22Rv1 (cell line): ENCODE measurements around the gene UMODL1.

Experiments
- H3K27ac ChIP-seq: fragments of 450-650 bp; 2 replicates; pipeline ENCODE4 v1.5.1; 2017
- CTCF ChIP-seq: fragments of 450-650 bp; IDR thresholded peaks from 2 replicates; pipeline ENCODE4 v1.5.1; 2017; ENCODE audit warnings: mild to moderate bottlenecking
- ZFX ChIP-seq: fragments of 450-650 bp; IDR thresholded peaks from 2 replicates; pipeline ENCODE4 v1.6.1; 2017; ENCODE audit warnings: antibody characterized with exemption, borderline replicate concordance

Gene UMODL1

GRCh38 chr21:42191064-42191463, 119.9 kb downstream of the UMODL1 start:
- no peak for TF ChIP-seq ZFX
- TF ChIP-seq CTCF: no peak
- H3K27ac ChIP-seq: no peak overlapping the region

GRCh38 chr21:42191696-42192595, 120.8 kb downstream of the UMODL1 start:
- no peak for TF ChIP-seq CTCF
- TF ChIP-seq ZFX: no peak

More at GRCh38 chr21:42191696-42192595, 120.8 kb downstream of the UMODL1 start:
- no peak overlapping the region for H3K27ac ChIP-seq
